Measurements from ENCODE around the gene RNF4. TPM values are rescaled to one million over a fixed set of nuclear protein-coding genes. Genes with fewer than 3 reads are reported as not detected.

The RNF4 gene
- total RNA-seq, 6 experiments from 2014 or later, result 46.1 to 52.8 (median 49.9) TPM

- H3K4me1 Mint-ChIP-seq (ENCODE audit: low read depth), result peaks cover 51% of the 10 kb centered on the region
- TF ChIP-seq CTCF (IDR thresholded peaks at IDR 0.05), result no peak
- H3K9me3 Mint-ChIP-seq, result no peaks in the 10 kb centered on the region
- H3K27me3 Mint-ChIP-seq (ENCODE audit: insufficient read depth), result no peaks in the 10 kb centered on the region; the same call in 1 of the 2 replicates
- peaks cover 22% of the 10 kb centered on the region for H3K36me3 Mint-ChIP-seq (ENCODE audit: low read depth)
- DNase-seq, result no peak
- H3K27ac Mint-ChIP-seq, result peak overlapping the region; percentile 72; the same call in 1 of the 2 replicates
- H3K4me3 Mint-ChIP-seq, result no peak overlapping the region
Observed at GRCh38 chr4:2489081-2489805, 20.3 kb downstream of the RNF4 start.

- Mint-ChIP-seq H3K27me3 (ENCODE audit: insufficient read depth) (peaks cover 2% of the 10 kb centered on the region; the same call in 1 of the 2 replicates), H3K27ac (peak overlapping the region; percentile 72), H3K9me3 (no peaks in the 10 kb centered on the region), H3K4me1 (ENCODE audit: low read depth) (peaks cover 44% of the 10 kb centered on the region), H3K36me3 (ENCODE audit: low read depth) (peaks cover 22% of the 10 kb centered on the region), H3K4me3 (no peak overlapping the region)
- no peak for TF ChIP-seq CTCF (IDR thresholded peaks at IDR 0.05)
- DNase-seq, result no peak
Observed at GRCh38 chr4:2489841-2490552, 21.1 kb downstream of the RNF4 start.

- no peak for TF ChIP-seq CTCF (IDR thresholded peaks at IDR 0.05)
- no peaks in the 10 kb centered on the region for H3K9me3 Mint-ChIP-seq
- DNase-seq, result no peak
- H3K4me3 Mint-ChIP-seq, result no peak overlapping the region
- H3K27ac Mint-ChIP-seq, result no peak overlapping the region; the same call in 1 of the 2 replicates
- peaks cover 2% of the 10 kb centered on the region; the same call in 1 of the 2 replicates for H3K27me3 Mint-ChIP-seq (ENCODE audit: insufficient read depth)
- peaks cover 35% of the 10 kb centered on the region for H3K36me3 Mint-ChIP-seq (ENCODE audit: low read depth)
- peaks cover 28% of the 10 kb centered on the region for H3K4me1 Mint-ChIP-seq (ENCODE audit: low read depth)
Observed at GRCh38 chr4:2492970-2493369, 24.1 kb downstream of the RNF4 start.

- no peak for DNase-seq
- Mint-ChIP-seq H3K27ac (no peak overlapping the region), H3K4me1 (ENCODE audit: low read depth) (peaks cover 20% of the 10 kb centered on the region), H3K4me3 (no peak overlapping the region), H3K36me3 (ENCODE audit: low read depth) (peaks cover 36% of the 10 kb centered on the region), H3K9me3 (no peaks in the 10 kb centered on the region), H3K27me3 (ENCODE audit: insufficient read depth) (peaks cover 2% of the 10 kb centered on the region; the same call in 1 of the 2 replicates)
- TF ChIP-seq CTCF (IDR thresholded peaks at IDR 0.05), result no peak
Observed at GRCh38 chr4:2494992-2495391, 26.1 kb downstream of the RNF4 start.

- H3K4me3 Mint-ChIP-seq, result no peak overlapping the region
Observed at GRCh38 chr4:2497324-2497723, 28.4 kb downstream of the RNF4 start.

More at GRCh38 chr4:2497324-2497723, 28.4 kb downstream of the RNF4 start:
- H3K27ac Mint-ChIP-seq, result no peak overlapping the region
- DNase-seq, result no peak
- H3K27me3 Mint-ChIP-seq (ENCODE audit: insufficient read depth), result peaks cover 2% of the 10 kb centered on the region; the same call in 1 of the 2 replicates
- peaks cover 40% of the 10 kb centered on the region for H3K36me3 Mint-ChIP-seq (ENCODE audit: low read depth)
- peaks cover 9% of the 10 kb centered on the region; the same call in 1 of the 2 replicates for H3K4me1 Mint-ChIP-seq (ENCODE audit: low read depth)
- no peak for TF ChIP-seq CTCF (IDR thresholded peaks at IDR 0.05)
- H3K9me3 Mint-ChIP-seq, result no peaks in the 10 kb centered on the region
